ENCODE data around the gene MYO1F. TPM values are rescaled to one million over a fixed set of nuclear protein-coding genes. Genes with fewer than 3 reads are reported as not detected.

Gene MYO1F
- polyA plus RNA-seq, 1 experiment, result 0.29 TPM

GRCh38 chr19:8473648-8474476, 103.4 kb downstream of the MYO1F start:
- no peak for DNase-seq (ENCODE audit: low read depth)
- no peak for TF ChIP-seq CTCF (IDR thresholded peaks at IDR 0.05; ENCODE audit: insufficient read depth, low read depth, low read length)
- Histone ChIP-seq H3K27me3 (ENCODE audit: control insufficient read depth, insufficient read depth, low read length) (no peaks in the 10 kb centered on the region), H3K36me3 (ENCODE audit: control insufficient read depth, insufficient read depth, low read length) (peaks cover 28% of the 10 kb centered on the region), H3K4me3 (ENCODE audit: low read depth, low read length) (no peak overlapping the region)
- ChIA-PET POLR2A (no interaction called here), CTCF (interaction anchor here (0.6 to 1.1 kb wide), 3 partner anchors 18 to 119 kb away, joined by 3 to 4 read pairs (median 4); no protein-coding TSS in a partner anchor)

Other genes starting within 250 kb of the MYO1F start
- 0.02 TPM in 1 of 2 replicates, not detected in the other for gene KANK3, start 234.2 kb downstream of the MYO1F start, polyA plus RNA-seq (2011; rRNA removed)
- gene ANGPTL4, start 213.3 kb downstream of the MYO1F start, polyA plus RNA-seq (2011; rRNA removed), result 2.2 and 3.2 TPM in 2 replicates
- gene RAB11B, start 187.1 kb downstream of the MYO1F start, polyA plus RNA-seq (2011; rRNA removed), result 27.3 and 50.0 TPM in 2 replicates
- gene MARCHF2, start 164.1 kb downstream of the MYO1F start, polyA plus RNA-seq (2011; rRNA removed), result 27.3 and 39.3 TPM in 2 replicates
- gene HNRNPM, start 132.5 kb downstream of the MYO1F start, polyA plus RNA-seq (2011; rRNA removed), result 60.2 and 81.6 TPM in 2 replicates
- gene PRAM1, start 74.8 kb downstream of the MYO1F start, polyA plus RNA-seq (2011; rRNA removed), result 0.04 TPM in 1 of 2 replicates, not detected in the other
- 3.7 and 5.7 TPM in 2 replicates for gene ZNF414, start 63.3 kb downstream of the MYO1F start, polyA plus RNA-seq (2011; rRNA removed)
- gene ADAMTS10, start 33.3 kb upstream of the MYO1F start, polyA plus RNA-seq (2011; rRNA removed), result 5.6 and 10.4 TPM in 2 replicates
- gene NFILZ, start 53.2 kb upstream of the MYO1F start, polyA plus RNA-seq (2011; rRNA removed), result not detected in 2 replicates
- gene ACTL9, start 121.4 kb upstream of the MYO1F start, polyA plus RNA-seq (2011; rRNA removed), result not detected in 2 replicates
- gene OR2Z1, start 144.2 kb upstream of the MYO1F start, polyA plus RNA-seq (2011; rRNA removed), result not detected in 2 replicates

Data from BJ (cell line).